MM.1S (cell line): ENCODE data around the gene COX4I1.

Experiments used
- DNase-seq: peaks from one replicate; pipeline ENCODE4 v3.0.0-alpha.2; 2015
- H2AFZ ChIP-seq: fragments of 300-600 bp; sonication (generic); 2 replicates; pipeline ENCODE4 v1.6.0; 2016; ENCODE audit warnings: antibody characterized with exemption, low read length
- H3F3A ChIP-seq: fragments of 300-600 bp; sonication (generic); 2 replicates; pipeline ENCODE4 v1.6.1; 2016; ENCODE audit warnings: mild to moderate bottlenecking, antibody characterized with exemption, low read length, moderate library complexity, mixed read lengths; ENCODE audit not compliant: insufficient read depth
- H3K27ac ChIP-seq: fragments of 300-600 bp; sonication (generic); 2 replicates; pipeline ENCODE4 v1.5.1; 2016; ENCODE audit warnings: mild to moderate bottlenecking, low read length
- H3K27me3 ChIP-seq: fragments of 300-600 bp; sonication (generic); replicated peaks from 2 replicates; pipeline ENCODE4 v1.6.0; 2016; ENCODE audit warnings: low read length; ENCODE audit not compliant: insufficient read depth
- H3K36me3 ChIP-seq: fragments of 300-600 bp; sonication (generic); replicated peaks from 2 replicates; pipeline ENCODE4 v1.6.1; 2016; ENCODE audit warnings: mild to moderate bottlenecking, low read length, mixed read lengths; ENCODE audit not compliant: insufficient read depth
- H3K4me1 ChIP-seq: fragments of 300-600 bp; sonication (generic); 2 replicates; pipeline ENCODE4 v1.6.1; 2016; ENCODE audit warnings: low read length, mixed read lengths
- H3K4me2 ChIP-seq: fragments of 300-600 bp; sonication (generic); 2 replicates; pipeline ENCODE4 v1.6.0; 2016; ENCODE audit warnings: low read depth, low read length
- H3K4me3 ChIP-seq: fragments of 300-600 bp; sonication (generic); 2 replicates; pipeline ENCODE4 v1.5.1; 2016; ENCODE audit warnings: low read length, mixed read lengths
- H3K79me2 ChIP-seq: fragments of 300-600 bp; sonication (generic); 2 replicates; pipeline ENCODE4 v1.6.1; 2016; ENCODE audit warnings: mixed run types, low read length, mixed read lengths
- H3K9ac ChIP-seq: fragments of 300-600 bp; sonication (generic); 2 replicates; pipeline ENCODE4 v1.6.1; 2016; ENCODE audit warnings: low read length, mixed read lengths
- H3K9me2 ChIP-seq: fragments of 300-600 bp; sonication (generic); replicated peaks from 2 replicates; pipeline ENCODE4 v1.6.1; 2016; ENCODE audit warnings: mild to moderate bottlenecking, low read length, mixed read lengths; ENCODE audit not compliant: insufficient read depth
- H3K9me3 ChIP-seq: fragments of 300-600 bp; sonication (generic); replicated peaks from 2 replicates; pipeline ENCODE4 v1.6.1; 2016; ENCODE audit warnings: mild to moderate bottlenecking, low read length, mixed read lengths; ENCODE audit not compliant: insufficient read depth
- H4K20me1 ChIP-seq: fragments of 300-600 bp; sonication (generic); 2 replicates; pipeline ENCODE4 v1.6.1; 2016; ENCODE audit warnings: mild to moderate bottlenecking, low read length, moderate library complexity, mixed read lengths; ENCODE audit not compliant: insufficient read depth
- EZH2 ChIP-seq: fragments of 300-600 bp; sonication (generic); optimal IDR thresholded peaks from 2 replicates; pipeline ENCODE3; 2017; ENCODE audit warnings: low read depth, mild to moderate bottlenecking, antibody characterized with exemption, low read length, mixed read lengths
- EZH2phosphoT487 ChIP-seq: fragments of 300-600 bp; sonication (generic); IDR thresholded peaks from 2 replicates; pipeline ENCODE4 v1.6.1; 2018; ENCODE audit warnings: antibody characterized with exemption, low read length
- TF ChIP-seq, protein P1 (sequence below): fragments of 300-600 bp; sonication (generic); IDR thresholded peaks from 2 replicates; pipeline ENCODE4 v1.5.1; 2016; ENCODE audit warnings: antibody characterized with exemption, low read length, mixed read lengths

Gene COX4I1

DNA sequence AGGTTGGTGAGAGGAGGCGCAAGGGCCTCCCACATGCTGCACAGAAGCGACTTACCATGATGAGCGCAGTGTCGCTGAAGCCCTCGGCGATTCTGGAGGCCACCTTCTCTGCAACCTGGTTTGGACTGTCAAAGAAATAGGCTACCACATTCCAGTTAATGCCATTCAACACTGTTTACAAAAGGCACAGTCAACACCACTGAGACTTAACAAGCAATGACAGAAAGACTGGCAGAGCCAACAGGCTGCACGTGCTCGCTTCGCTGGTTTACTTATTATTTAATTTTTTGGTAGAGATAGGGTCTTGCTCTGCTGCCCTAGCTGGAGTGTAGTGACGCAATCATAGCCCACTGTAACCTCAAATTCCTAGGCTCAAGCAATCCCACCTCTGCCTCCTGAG is 18.3 kb upstream of the COX4I1 start:
- Histone ChIP-seq H3K9me3 (no peaks in the 10 kb centered on the region), H3K27me3 (no peaks in the 10 kb centered on the region), H3K79me2 (no peaks in the 10 kb centered on the region), H3K36me3 (no peaks in the 10 kb centered on the region), H4K20me1 (no peaks in the 10 kb centered on the region), H3K27ac (no peak overlapping the region), H3K4me3 (no peak overlapping the region), H3F3A (no peaks in the 10 kb centered on the region), H3K4me2 (no peak overlapping the region), H3K9ac (no peak overlapping the region), H2AFZ (no peak overlapping the region), H3K4me1 (no peaks in the 10 kb centered on the region), H3K9me2 (no peaks in the 10 kb centered on the region)
- DNase-seq, result no peak
- TF ChIP-seq, protein P1, sequence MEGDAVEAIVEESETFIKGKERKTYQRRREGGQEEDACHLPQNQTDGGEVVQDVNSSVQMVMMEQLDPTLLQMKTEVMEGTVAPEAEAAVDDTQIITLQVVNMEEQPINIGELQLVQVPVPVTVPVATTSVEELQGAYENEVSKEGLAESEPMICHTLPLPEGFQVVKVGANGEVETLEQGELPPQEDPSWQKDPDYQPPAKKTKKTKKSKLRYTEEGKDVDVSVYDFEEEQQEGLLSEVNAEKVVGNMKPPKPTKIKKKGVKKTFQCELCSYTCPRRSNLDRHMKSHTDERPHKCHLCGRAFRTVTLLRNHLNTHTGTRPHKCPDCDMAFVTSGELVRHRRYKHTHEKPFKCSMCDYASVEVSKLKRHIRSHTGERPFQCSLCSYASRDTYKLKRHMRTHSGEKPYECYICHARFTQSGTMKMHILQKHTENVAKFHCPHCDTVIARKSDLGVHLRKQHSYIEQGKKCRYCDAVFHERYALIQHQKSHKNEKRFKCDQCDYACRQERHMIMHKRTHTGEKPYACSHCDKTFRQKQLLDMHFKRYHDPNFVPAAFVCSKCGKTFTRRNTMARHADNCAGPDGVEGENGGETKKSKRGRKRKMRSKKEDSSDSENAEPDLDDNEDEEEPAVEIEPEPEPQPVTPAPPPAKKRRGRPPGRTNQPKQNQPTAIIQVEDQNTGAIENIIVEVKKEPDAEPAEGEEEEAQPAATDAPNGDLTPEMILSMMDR, result no peak
- TF ChIP-seq EZH2phosphoT487 (no peak), EZH2 (no peak)

DNA sequence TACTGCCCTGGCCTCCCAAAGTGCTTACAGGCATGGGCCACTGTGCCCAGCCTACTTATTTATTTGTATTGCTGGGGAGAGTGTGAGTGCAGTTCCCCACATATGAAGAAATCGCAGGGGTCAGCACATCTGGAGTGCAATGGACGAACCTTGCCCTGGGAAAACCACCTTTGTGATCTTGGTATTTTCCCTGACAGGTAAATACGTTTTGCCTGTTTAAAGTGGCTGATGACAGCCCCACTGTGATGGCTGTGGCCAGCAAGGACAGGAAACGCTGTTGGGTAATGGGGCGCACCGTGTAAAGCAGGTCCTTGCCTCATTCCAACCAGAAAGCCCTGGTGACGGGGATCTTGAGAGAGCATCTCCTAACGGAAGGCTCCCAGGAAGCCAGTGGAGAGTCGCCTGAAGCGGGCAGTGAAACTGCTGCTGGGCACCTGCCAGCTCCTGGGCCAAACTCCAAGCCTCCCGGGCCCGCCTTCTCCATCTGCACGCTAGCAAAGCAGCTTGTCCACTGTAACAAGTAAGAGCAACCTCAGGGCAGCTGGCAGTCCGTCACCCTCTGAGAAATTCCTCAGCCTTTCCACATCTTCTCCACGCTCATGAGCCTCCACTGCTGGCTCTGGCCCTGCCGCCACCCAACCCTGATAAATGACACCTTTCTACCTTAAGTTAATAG is 17.7 kb upstream of the COX4I1 start:
- Histone ChIP-seq H3K27ac (no peak overlapping the region), H3F3A (no peaks in the 10 kb centered on the region), H3K9ac (no peak overlapping the region), H3K79me2 (no peaks in the 10 kb centered on the region), H3K4me3 (no peak overlapping the region), H4K20me1 (no peaks in the 10 kb centered on the region), H3K9me2 (no peaks in the 10 kb centered on the region), H3K27me3 (no peaks in the 10 kb centered on the region), H3K9me3 (no peaks in the 10 kb centered on the region), H3K36me3 (no peaks in the 10 kb centered on the region), H3K4me1 (no peaks in the 10 kb centered on the region), H3K4me2 (no peak overlapping the region), H2AFZ (no peak overlapping the region)
- no peak for DNase-seq
- no peak for TF ChIP-seq EZH2
- TF ChIP-seq, protein P1, result no peak
- TF ChIP-seq EZH2phosphoT487, result no peak

- Histone ChIP-seq H3K4me3 (no peak overlapping the region), H3K79me2 (no peaks in the 10 kb centered on the region), H3F3A (no peaks in the 10 kb centered on the region), H4K20me1 (no peaks in the 10 kb centered on the region), H3K9ac (no peak overlapping the region), H3K9me3 (no peaks in the 10 kb centered on the region), H3K27me3 (no peaks in the 10 kb centered on the region), H2AFZ (no peak overlapping the region), H3K4me2 (no peak overlapping the region), H3K27ac (no peak overlapping the region), H3K9me2 (no peaks in the 10 kb centered on the region), H3K36me3 (no peaks in the 10 kb centered on the region), H3K4me1 (no peaks in the 10 kb centered on the region)
- no peak for DNase-seq
- TF ChIP-seq, protein P1, result no peak
- TF ChIP-seq EZH2phosphoT487 (no peak), EZH2 (no peak)
Measured at GRCh38 chr16:85782451-85782850, 17.0 kb upstream of the COX4I1 start.
